Measurements from ENCODE around the gene CHSY3.

CHSY3 gene

DNA sequence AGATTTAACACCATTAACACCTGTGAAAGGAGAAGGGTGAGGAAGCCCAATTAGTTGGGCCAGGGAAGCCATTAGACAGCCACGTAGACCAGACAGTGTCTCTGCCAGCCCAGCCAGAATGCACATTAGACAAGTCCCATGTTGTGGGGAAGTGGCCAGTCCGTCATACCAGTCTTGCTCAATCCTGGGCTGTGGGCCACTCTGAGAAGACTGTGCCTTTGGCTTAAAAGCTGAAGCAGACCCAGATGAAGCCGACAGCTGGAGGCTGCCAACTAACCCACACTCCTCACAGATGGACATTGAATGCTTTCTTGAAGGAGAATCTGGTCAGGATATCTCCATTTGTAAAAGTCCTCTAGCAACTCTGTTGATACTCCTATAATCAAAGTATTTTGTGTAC, 128.5 kb downstream of the CHSY3 start:
- DNase-seq: no peak

DNA sequence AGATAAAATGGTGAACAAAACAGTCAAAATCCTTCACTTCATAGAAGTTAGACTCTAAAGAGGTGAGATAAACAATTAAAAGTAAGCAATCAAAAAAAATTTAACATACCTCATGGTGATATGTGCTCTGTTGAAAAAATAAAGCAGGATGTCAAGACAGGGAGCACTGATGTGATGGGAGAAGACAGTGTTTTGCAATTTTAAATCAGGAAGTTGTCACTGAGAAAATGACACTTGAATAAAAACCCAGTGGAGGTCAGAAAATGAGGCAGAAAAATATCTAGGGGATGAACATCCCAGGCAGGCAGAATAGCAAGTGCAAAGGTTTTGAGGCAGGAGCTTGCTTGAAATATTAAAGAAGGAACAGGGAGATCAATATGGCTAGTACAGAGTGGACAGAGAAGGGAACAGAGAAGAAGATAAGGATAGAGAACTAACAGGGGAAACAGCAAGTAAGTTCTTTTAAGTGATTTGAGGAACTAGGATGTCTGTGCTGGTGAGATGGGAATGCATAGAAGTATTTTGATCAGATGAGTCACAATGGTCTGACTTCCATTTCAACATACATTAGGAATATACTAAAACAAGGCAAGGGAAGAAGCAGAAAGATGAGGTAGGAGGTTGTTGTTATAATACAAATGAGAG, 130.4 kb downstream of the CHSY3 start:
- no peak for DNase-seq

DNA sequence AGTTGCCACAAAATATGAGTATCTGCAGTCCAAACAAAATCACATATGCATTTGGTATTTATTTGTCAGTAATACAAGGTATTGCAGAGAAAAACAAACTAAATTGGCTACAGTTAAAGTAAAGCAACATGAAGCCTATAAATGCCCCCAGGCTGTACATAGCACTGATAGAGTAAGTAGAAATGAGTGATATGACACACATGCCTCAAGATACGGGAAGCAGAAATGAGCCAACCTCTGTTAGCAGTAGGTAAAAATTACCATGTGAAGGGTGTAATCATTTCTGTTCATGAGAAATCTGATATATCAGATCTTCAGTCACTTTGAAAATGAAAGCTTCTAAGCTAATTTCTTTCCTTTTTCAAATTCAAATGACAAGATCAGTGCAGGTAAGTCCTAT, 131.1 kb downstream of the CHSY3 start:
- no peak for DNase-seq

DNA sequence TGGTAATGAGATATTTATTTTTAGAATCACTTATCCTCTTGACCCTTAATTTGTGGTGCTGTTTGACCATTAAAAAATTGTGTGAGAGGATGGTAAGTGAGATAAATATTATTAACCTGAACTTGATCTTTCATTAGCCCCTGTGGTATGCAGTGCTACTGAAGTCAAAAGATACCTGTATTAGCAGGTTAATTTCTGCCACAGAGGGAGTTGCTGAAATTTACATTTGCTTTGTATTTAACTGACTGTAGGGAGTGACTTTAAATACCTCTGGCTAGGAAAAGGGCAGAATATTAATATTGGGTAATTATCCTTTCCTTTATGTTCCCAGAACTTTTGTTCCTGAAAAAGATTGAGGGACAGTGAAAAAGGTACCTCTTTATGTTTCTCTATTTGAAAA, 133.6 kb downstream of the CHSY3 start:
- DNase-seq: no peak

DNA sequence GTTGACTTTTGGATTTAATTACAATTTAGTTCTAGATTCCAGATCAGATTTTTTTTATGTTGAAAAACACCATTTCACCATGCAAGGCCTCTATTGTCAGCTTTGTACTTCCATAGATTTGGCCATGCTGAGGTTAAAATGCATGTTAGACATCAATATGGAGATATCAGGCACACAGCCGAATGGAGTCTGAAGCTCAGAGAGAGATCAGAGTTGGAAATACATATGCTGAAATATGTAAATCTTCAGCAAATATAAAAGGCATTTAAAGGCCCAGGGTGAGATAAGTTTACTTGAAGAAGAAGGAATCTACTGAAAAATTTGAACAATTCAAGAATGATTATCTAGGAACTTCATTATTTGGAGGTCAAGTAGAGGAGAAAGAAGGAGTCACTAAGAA, 139.6 kb downstream of the CHSY3 start:
- DNase-seq: no peak

DNA sequence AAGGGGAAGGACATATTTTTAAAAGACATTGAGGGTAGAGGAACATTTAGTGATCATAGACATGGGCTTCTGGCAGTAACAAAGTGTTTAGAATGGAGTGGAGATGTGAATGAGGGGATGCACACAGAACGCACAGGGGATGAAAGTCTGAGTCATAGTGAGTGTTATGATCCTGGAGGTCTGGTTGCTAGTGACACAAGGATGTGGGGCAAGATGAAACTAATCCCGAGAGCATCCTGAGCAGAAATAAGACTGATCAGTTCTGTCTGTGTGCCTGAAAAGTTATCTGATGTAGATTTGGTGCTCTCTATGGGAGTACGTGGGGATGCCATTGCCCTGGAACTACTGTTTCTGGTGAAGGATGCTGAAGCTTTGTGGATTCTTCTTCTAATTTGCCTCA, 141.1 kb downstream of the CHSY3 start:
- DNase-seq: no peak

- no peak for DNase-seq
Observed at GRCh38 chr5:130050585-130050984, 146.3 kb downstream of the CHSY3 start.

DNA sequence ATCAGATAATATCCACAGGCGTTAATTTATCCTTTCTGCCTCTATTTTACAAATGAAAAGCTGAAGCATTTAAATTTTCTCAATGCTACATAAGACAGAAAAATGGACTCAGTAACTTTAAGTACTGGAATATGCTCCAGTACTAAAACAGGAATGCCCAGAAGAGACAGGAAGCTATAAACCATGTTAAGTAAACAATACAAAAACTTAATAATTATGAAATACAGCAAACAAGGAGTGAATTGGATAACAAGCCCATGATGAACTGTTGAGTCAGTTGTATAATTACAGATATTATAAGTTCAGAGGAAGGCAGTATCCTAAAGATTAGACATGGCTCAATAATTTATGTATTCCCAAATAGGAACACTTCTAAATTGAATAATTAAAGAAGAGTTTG, 148.5 kb downstream of the CHSY3 start:
- DNase-seq: no peak

DNA sequence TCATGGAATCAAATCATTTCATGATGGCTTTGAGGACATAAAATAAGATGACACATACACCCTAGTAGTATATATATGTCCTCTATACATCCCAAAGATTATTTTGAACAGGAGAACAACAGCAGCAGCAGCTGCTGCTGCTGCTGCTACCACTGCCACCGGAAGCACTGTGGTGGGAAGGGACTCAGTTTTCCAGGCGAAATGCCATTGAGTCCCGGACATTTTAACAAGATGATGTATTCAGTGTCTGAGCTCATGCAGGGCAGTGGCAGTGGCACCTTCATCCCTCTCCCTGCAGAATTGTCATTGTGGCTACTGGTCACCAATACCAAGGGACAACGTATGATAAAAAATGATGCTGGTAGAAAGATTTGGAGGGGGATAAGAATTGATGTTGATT, 151.3 kb downstream of the CHSY3 start:
- DNase-seq: no peak

DNA sequence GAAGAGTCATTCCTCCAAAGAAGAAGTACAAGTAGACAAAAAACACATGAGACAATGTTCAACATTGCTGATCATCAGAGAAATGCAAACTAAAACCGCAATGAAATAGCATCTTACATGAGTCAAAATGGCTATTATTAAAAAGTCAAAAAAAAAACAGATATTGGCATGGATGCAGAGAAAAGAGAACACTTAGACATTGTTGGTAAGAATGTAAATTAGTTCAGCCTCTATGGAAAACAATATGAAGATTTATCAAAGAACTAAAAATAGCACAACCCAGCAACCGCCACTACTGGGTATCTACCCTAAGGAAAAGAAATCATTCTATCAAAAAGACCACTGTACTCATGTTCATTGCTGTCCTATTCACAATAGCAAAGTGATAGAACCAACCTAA, 157.5 kb downstream of the CHSY3 start:
- no peak for DNase-seq

- no peak for DNase-seq
Observed at GRCh38 chr5:130063603-130064002, 159.3 kb downstream of the CHSY3 start.

DNA sequence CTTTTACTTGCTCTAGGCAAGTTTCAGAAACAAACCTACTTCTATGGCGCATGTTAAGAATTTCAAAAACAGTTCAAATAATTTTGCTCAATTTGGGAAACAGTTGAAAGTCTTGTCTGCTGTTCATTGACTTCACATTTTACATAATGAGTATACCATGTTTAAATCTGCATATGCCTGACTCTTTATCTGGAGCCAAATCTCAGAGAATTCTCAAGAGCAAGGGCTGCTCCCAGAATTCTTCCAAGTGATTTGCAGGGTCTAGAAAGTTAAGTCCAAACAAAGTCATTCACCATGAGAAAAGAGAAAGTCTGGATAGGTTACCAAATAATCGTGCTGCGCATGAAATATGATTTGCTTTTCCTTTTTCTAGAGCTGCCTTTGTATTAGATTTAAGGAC, 160.2 kb downstream of the CHSY3 start:
- DNase-seq: no peak

DNA sequence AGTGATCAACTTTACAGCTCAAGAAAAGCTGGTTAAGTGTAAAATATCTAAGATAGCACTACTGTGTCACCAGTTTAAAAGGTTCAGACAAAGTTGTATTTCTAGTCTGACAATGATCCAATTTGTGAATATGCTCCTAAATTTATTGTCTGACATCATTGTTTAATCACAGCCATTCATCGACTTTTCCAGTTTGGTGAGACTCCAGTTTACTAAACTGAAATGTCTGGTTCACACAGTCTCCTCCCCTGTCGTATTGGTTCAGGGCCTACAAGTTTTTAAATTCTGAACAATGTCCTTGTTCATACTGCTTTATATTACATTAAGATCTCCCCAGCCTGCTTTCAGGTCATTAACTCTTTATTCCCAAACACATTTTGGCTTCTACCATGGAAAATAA, 161.4 kb downstream of the CHSY3 start:
- no peak for DNase-seq

DNA sequence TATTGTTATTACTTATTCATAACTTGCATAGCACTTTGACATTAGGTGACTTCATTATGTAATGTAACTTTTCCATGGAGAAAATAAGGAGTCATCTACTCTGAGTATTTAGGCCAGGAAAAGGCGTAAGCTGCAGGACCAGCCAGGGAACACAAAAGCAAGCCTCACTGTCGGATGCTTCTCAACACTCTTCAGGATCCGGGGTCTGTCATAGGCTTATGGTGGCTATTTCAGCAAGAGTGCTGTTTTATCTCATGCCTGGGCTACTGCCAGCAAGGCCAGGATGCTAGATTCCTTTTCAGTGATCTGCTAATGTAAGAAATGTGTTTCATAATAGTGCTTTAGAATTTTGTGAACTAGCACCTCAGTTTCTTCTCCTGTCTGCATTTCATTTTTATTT, 162.4 kb downstream of the CHSY3 start:
- DNase-seq: no peak

DNA sequence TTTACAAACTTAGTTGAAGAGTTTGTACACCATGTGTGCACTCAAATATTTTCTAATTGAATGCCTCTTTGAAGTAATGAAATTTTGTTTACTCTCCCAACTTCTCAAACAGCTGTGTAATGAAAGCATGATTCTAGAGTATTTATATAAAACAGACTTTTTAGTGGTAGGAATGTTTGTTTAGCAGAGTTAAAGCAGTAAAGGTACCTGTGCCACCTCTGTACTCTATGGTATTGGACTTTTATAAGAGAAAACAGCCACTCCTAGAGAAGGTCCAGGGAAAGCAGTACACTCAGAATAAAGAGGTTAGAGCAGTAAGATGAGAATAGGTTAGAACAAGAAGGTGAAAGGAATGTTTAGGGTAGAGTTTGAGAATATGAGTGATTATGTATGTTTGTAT, 163.1 kb downstream of the CHSY3 start:
- no peak for DNase-seq

DNA sequence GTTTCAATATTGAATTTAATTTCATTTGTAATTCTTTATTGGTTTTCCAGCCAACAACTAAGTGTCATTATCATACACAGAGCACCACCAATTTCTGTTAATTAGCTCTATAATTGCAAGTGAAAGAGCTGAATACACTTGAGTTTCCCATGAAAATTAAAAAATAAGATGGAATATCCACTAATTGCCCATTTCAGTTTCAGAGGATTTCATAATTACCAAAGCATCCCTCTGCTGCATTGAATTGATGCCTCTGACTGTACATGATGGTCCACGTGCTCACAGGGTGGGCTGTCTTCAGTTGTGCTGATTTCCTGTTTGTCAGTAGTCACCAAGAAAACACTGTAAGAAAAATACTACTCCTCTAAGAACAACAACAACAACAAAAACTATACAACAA, 163.8 kb downstream of the CHSY3 start:
- no peak for DNase-seq

DNA sequence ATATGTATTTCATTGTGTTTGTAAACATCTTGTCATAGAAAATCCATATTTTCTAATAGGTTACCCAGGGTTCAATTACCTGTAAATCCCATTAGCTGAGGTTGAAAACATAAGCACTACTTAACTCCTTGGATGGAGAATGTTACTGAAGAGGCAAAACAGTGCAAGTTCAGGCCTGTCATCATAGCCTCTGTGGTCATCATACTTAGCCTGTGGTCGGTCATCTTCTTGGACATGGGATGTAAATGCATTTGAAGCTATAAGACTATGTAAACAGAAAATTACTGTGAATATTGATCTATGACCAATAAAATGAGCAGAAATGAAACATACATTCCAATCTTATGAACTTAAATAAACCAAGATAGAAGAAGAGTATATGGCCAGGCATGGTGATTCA, 164.7 kb downstream of the CHSY3 start:
- no peak for DNase-seq

GRCh38 chr5:130074820-130075219, 170.6 kb downstream of the CHSY3 start:
- DNase-seq: no peak

DNA sequence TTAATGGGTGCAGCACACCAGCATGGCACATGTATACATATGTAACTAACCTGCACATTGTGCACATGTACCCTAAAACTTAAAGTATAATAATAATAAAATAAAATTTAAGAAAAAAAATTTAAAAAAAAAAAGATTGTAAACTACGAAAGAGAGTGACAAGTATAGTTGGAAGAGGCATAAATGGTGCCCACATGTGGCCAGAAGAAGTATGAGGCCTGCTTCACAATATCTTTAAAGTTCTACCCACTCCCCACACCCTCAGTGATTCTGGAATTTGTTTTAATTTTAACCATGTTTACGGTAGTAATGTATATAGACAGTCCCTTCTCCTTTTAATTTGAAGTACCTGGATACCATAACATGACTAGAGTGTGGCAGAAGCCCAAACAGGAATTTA, 172.7 kb downstream of the CHSY3 start:
- no peak for DNase-seq

- no peak for DNase-seq
Observed at GRCh38 chr5:130078661-130079060, 174.4 kb downstream of the CHSY3 start.

- DNase-seq: no peak
Observed at GRCh38 chr5:130090569-130091270, 186.5 kb downstream of the CHSY3 start.

- no peak for DNase-seq
Observed at GRCh38 chr5:130092991-130093390, 188.7 kb downstream of the CHSY3 start.

DNA sequence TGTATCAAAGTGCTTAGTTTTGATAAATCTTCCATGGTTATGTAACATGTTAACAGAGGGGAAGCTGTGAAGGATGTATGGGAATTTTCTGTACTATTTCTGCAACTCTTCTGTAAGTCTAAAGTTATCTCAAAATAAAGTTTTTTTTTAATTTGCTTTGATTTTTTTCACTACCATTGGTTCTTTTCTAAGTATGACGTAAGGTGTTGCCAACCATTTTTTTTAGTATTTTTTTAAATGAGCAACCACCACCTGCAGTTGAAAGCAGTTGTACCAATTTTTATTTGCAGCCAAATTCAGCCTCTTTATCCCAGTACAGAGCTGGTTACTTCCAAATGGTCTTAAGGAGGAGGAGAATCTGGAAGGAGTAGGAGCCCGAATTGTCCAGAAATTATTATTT, 192.2 kb downstream of the CHSY3 start:
- no peak for DNase-seq

DNA sequence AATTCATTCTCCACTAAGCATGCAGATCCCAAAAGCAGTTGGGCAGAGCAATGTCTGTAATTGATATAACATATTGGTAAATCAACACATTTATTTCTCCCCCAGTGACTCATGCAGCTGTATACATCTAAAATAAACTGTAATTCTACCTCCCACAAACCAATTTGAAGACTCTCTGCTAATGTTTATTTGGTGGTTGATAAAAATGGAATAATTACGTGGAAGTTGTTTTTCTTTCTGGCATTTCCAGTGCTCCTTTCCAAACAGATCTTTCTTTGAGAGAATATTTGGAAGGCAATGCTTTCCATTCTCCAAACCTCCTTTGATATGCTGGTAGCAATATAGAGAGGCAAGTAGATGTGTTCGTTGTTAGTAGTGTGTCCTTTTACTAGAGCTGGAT, 194.7 kb downstream of the CHSY3 start:
- no peak for DNase-seq

GRCh38 chr5:130102375-130102774, 198.1 kb downstream of the CHSY3 start:
- DNase-seq: no peak

All from activated CD4-positive, alpha-beta T cell treated with anti-CD3 and anti-CD28 coated beads for 48 hours (primary cell).